ENCODE data around the gene SPDYE2B.
"Not testable (repeated sequence)": the region's sequence is repeated elsewhere in the genome, so short reads cannot be mapped to it uniquely, and the experiment has no call there.

DNA sequence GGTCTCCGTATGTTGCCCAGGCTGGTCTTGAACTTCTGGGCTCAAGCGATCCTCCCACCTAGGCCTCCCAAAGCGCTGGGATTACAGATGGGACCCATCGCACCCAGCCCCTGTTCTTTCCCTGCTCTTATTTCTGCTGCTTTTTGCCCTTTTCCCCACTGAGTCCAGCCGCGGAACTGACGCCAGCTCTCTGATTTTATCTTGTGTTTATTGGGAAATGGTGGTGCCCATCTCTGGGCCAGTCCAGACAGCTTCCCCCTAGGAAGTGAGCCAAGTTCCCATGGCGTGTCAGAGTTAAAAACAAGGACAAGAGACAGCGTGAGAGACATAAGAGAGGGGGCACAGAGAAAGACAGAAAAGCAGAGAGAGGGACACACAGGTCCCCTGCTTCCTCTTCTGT, 19.5 kb upstream of the SPDYE2B start:
- TF ChIP-seq, protein P1, sequence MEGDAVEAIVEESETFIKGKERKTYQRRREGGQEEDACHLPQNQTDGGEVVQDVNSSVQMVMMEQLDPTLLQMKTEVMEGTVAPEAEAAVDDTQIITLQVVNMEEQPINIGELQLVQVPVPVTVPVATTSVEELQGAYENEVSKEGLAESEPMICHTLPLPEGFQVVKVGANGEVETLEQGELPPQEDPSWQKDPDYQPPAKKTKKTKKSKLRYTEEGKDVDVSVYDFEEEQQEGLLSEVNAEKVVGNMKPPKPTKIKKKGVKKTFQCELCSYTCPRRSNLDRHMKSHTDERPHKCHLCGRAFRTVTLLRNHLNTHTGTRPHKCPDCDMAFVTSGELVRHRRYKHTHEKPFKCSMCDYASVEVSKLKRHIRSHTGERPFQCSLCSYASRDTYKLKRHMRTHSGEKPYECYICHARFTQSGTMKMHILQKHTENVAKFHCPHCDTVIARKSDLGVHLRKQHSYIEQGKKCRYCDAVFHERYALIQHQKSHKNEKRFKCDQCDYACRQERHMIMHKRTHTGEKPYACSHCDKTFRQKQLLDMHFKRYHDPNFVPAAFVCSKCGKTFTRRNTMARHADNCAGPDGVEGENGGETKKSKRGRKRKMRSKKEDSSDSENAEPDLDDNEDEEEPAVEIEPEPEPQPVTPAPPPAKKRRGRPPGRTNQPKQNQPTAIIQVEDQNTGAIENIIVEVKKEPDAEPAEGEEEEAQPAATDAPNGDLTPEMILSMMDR (IDR thresholded peaks at IDR 0.05): not testable (repeated sequence)
- TF ChIP-seq POLR2A (IDR thresholded peaks at IDR 0.05): not testable (repeated sequence)
